Liver (tissue), 10 donors: ENCODE measurements around the gene BICDL2. TPM values are rescaled to one million over a fixed set of nuclear protein-coding genes. Genes with fewer than 3 reads are reported as not detected.

Source experiments
- DNase-seq: peaks from one replicate; pipeline ENCODE4 v3.0.0-alpha.2; 2017; ENCODE audit warnings: low spot score
- H3K27ac ChIP-seq, 2 donors: one replicate each; pipeline ENCODE4 v1.7.0; 2013; ENCODE audit warnings: inconsistent platforms in 2 of 2, low read length in 2 of 2, control low read depth in 1 of 2, low read depth in 1 of 2, mild to moderate bottlenecking in 1 of 2
- H3K27me3 ChIP-seq, 4 donors: one replicate each; pipeline versions ENCODE4 v1.6.1 to v1.7.0; 2013; ENCODE audit warnings: low read length in 3 of 4, inconsistent platforms in 1 of 4, mild to moderate bottlenecking in 1 of 4, moderate library complexity in 1 of 4; ENCODE audit not compliant: control insufficient read depth in 4 of 4, insufficient read depth in 4 of 4
- H3K36me3 ChIP-seq, 4 donors: one replicate each; pipeline versions ENCODE4 v1.6.1 to v1.7.0; 2013; ENCODE audit warnings: low read length in 3 of 4, mild to moderate bottlenecking in 3 of 4, low read depth in 1 of 4, moderate library complexity in 1 of 4; ENCODE audit not compliant: control insufficient read depth in 4 of 4, insufficient read depth in 3 of 4
- H3K4me1 ChIP-seq, 4 donors: one replicate each; pipeline versions ENCODE4 v1.6.1 to v1.7.0; 2013; ENCODE audit warnings: low read length in 3 of 4, mild to moderate bottlenecking in 3 of 4, moderate library complexity in 1 of 4; ENCODE audit not compliant: control insufficient read depth in 4 of 4, insufficient read depth in 4 of 4
- H3K4me3 ChIP-seq, 3 donors: one replicate each; pipeline versions ENCODE4 v1.6.1 to v1.7.0; 2013; ENCODE audit warnings: low read length in 3 of 3, control low read depth in 1 of 3, low read depth in 1 of 3, mild to moderate bottlenecking in 1 of 3
- H3K9ac ChIP-seq, 2 donors: one replicate each; pipeline ENCODE4 v1.7.0; 2013; ENCODE audit warnings: low read length in 2 of 2, mild to moderate bottlenecking in 2 of 2, moderate library complexity in 2 of 2, control low read depth in 1 of 2, low read depth in 1 of 2
- H3K9me3 ChIP-seq, 4 donors: one replicate each; pipeline versions ENCODE4 v1.6.1 to v1.7.0; 2013; ENCODE audit warnings: low read length in 3 of 4; ENCODE audit not compliant: control insufficient read depth in 4 of 4
- EGR1 ChIP-seq, 2 donors: IDR thresholded peaks; 2 replicates each; pipeline ENCODE4 v1.6.1; 2016 to 2018; ENCODE audit warnings: antibody characterized with exemption in 2 of 2, low read depth in 2 of 2
- FOXA1 ChIP-seq: IDR thresholded peaks from 2 replicates; pipeline ENCODE4 v1.6.1; 2016; ENCODE audit warnings: antibody characterized with exemption
- HNF4G ChIP-seq: IDR thresholded peaks from 2 replicates; pipeline ENCODE4 v1.6.1; 2016; ENCODE audit warnings: antibody characterized with exemption
- JUND ChIP-seq, 2 donors: IDR thresholded peaks; 2 replicates each; pipeline ENCODE4 v1.6.1; 2016; ENCODE audit warnings: antibody characterized with exemption in 2 of 2
- RAD21 ChIP-seq, 2 donors: IDR thresholded peaks; 2 replicates each; pipeline ENCODE4 v1.6.1; 2016; ENCODE audit warnings: antibody characterized with exemption in 2 of 2, mild to moderate bottlenecking in 2 of 2
- RXRA ChIP-seq, 2 donors: IDR thresholded peaks; 2 replicates each; pipeline ENCODE4 v1.6.1; 2017 to 2018; ENCODE audit warnings: antibody characterized with exemption in 2 of 2, mild to moderate bottlenecking in 1 of 2
- SP1 ChIP-seq: IDR thresholded peaks from 2 replicates; pipeline ENCODE4 v1.6.1; 2018; ENCODE audit warnings: antibody characterized with exemption, mild to moderate bottlenecking
- TAF1 ChIP-seq: conservative IDR thresholded peaks from 2 replicates; pipeline ENCODE4 v1.6.1; 2016; ENCODE audit warnings: antibody characterized with exemption, mild to moderate bottlenecking
- WGBS: extraction: QIAGEN DNeasy Blood & Tissue Kit; methylation state at CpG from one replicate; pipeline ENCODE4 v1.1.7; 2013; 5-methylcytosine and 5-hydroxymethylcytosine counted together
- polyA plus RNA-seq, 2 donors: library from polyadenylated mRNA; stranded (reverse) in 1 of 2; unstranded in 1 of 2; fragments of 200-250 nt in 1 of 2; fragments of >200 nt in 1 of 2; fragmentation: Nextera tagmentation in 1 of 2; extraction: Ambion mirVana in 1 of 2; gene quantifications; one replicate each; pipeline versions ENCODE4 v1.2.1 to v1.2.3, GENCODE V29; 2013 to 2015
- small RNA-seq: library from RNA; depleted of rRNA; stranded (forward); fragments of <200 nt; gene quantifications from one replicate; pipeline ENCODE3, GENCODE V24; 2014
- total RNA-seq, 2 donors: library from RNA; depleted of rRNA; stranded (reverse); fragments of >200 nt; gene quantifications; one replicate each; pipeline ENCODE4 v1.2.3, GENCODE V29; 2014
- TF ChIP-seq, protein P1 (sequence below): IDR thresholded peaks from 2 replicates; pipeline ENCODE4 v1.6.1; 2016; ENCODE audit warnings: antibody characterized with exemption
- TF ChIP-seq, protein P2 (sequence below): IDR thresholded peaks from 2 replicates; pipeline ENCODE4 v1.6.1; 2016; ENCODE audit warnings: antibody characterized with exemption
- TF ChIP-seq, protein P3 (sequence below): IDR thresholded peaks from 2 replicates; pipeline ENCODE4 v1.6.1; 2016; ENCODE audit warnings: antibody characterized with exemption
- donor health status: healthy.
- donor health status: healthy.
- donor health status: healthy.
- donor health status: healthy.
- donor health status: healthy.

The BICDL2 gene
- total and polyA plus RNA-seq, 4 donors = 0.15 to 0.59 (median 0.33) TPM; not detected in 1

DNA sequence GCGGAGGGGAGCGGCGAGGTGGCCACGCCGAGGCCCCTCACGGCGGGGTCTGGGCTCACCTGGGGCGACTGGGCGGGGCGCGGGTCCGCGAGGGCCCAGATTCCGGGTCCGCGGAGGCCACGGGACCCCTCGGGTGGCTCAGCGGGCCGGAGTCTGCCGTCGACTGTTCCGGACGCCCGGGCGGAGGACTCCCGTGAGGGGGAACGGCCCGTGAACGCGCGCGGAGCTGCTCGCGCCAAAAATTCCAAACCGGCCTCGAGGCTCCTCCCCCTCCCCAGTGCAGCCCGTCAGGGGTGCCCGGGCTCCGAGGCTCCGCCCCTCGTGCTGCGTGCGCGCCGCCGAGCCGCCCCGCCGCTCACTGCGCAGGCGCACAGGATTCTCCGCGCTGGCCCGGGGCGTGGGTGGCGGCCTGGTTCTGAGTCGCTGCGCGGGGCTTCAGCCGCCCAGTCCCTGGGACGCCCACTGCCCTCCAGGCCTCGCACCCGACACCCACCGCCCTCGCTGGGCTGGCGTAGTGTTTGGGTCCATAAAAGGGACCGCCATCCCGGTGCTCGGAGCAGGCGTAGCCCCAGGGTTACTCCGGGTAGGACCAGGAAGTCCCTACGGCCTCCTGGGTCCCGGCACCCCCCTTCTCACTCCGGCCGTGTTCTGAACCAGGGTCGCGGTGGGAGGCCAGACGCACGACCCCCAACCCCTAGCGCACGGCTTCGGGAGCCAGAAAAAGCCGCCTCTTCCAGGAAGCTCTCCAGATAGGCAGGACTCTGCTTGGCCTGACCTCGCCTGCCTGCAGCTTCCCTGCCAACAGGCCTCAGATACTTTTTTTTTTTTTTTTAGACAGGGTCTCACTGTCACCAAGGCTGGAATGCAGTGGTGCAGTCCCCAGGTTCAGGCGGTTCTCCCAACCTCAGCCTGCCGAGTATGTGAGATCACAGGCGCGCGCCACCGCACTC lies 56.2 kb downstream of the BICDL2 start, which contains the start of gene PKMYT1:
Gene PKMYT1 (minus strand): TSS at position 220 of the 950 bp plus-strand sequence. CDS start 789 bp downstream, outside the sequence.
- Histone ChIP-seq H3K9ac (peak within 1 kb of the TSS; percentile 77), H3K4me3 (peak within 1 kb of the TSS; percentile 66 to 79 (median 77)), H3K27ac (peak within 1 kb of the TSS; percentile 49 to 65), H3K36me3 (no peaks in the 10 kb centered on the region), H3K4me1 (peaks cover 8 to 33% (median 18%) of the 10 kb centered on the region in 4 donors), H3K9me3 (no peaks in the 10 kb centered on the region), H3K27me3 (peaks cover 0 to 2% (median 0%) of the 10 kb centered on the region in 4 donors)
- WGBS = 6% methylated on average over 91 of the region's 91 CpGs
- TF ChIP-seq EGR1 (IDR thresholded peaks at IDR 0.05; ENCODE audit: low read depth in 2 of 2) (peak in 1 of 2 donors; percentile 84), SP1 (no peak)
- DNase-seq = peak; percentile 95

DNA sequence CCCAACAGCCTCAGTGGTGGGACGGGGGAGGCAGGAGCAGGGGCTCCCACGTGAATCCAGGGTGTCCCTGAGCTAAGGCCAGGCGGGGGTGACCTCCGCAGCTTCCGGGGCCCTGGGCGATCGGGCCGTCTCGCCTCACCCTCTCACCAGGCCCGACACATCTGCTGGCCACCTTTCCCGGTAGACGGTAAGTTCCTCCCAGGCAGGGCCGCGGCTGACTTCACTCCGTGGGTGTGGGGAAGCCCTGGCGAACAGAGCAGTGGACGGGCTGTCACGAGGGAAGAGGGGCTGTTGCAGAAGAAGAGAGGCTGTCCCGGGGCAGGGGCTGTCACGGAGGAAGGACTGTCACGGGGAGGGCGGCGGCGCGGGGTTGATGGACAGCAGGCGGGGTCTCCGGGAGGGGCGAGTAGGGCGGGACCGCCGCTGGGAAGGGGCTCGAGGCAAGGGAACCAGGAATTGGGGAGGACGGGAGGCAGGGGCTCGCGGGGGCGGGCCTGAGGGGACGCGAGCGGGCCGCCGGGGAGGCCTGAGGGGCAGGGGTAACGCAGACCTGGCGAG lies 57.0 kb downstream of the BICDL2 start:
- peak; percentile 51 for DNase-seq
- H3K4me3 ChIP-seq = peak overlapping the region in 2 of 3 donors; percentile 20 to 77
- H3K36me3 ChIP-seq = no peaks in the 10 kb centered on the region
- TF ChIP-seq RXRA (IDR thresholded peaks at IDR 0.05) = no peak
- no peak for TF ChIP-seq JUND (IDR thresholded peaks at IDR 0.05)
- TF ChIP-seq TAF1 = no peak
- TF ChIP-seq, protein P1, sequence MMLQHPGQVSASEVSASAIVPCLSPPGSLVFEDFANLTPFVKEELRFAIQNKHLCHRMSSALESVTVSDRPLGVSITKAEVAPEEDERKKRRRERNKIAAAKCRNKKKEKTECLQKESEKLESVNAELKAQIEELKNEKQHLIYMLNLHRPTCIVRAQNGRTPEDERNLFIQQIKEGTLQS = no peak
- TF ChIP-seq EGR1 (IDR thresholded peaks at IDR 0.05; ENCODE audit: low read depth in 2 of 2) = no peak
- TF ChIP-seq, protein P2, sequence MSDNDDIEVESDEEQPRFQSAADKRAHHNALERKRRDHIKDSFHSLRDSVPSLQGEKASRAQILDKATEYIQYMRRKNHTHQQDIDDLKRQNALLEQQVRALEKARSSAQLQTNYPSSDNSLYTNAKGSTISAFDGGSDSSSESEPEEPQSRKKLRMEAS = no peak
- no peak for TF ChIP-seq HNF4G
- no peak for TF ChIP-seq FOXA1
- TF ChIP-seq, protein P3, sequence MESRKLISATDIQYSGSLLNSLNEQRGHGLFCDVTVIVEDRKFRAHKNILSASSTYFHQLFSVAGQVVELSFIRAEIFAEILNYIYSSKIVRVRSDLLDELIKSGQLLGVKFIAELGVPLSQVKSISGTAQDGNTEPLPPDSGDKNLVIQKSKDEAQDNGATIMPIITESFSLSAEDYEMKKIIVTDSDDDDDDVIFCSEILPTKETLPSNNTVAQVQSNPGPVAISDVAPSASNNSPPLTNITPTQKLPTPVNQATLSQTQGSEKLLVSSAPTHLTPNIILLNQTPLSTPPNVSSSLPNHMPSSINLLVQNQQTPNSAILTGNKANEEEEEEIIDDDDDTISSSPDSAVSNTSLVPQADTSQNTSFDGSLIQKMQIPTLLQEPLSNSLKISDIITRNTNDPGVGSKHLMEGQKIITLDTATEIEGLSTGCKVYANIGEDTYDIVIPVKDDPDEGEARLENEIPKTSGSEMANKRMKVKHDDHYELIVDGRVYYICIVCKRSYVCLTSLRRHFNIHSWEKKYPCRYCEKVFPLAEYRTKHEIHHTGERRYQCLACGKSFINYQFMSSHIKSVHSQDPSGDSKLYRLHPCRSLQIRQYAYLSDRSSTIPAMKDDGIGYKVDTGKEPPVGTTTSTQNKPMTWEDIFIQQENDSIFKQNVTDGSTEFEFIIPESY = no peak
- TF ChIP-seq RAD21 (IDR thresholded peaks at IDR 0.05) = no peak
- no peak overlapping the region for H3K9ac ChIP-seq
- WGBS = 14% methylated on average over 43 of the region's 43 CpGs
- peaks cover 8 to 29% (median 14%) of the 10 kb centered on the region in 4 donors for H3K4me1 ChIP-seq
- no peak overlapping the region for H3K27ac ChIP-seq
- H3K9me3 ChIP-seq = no peaks in the 10 kb centered on the region
- H3K27me3 ChIP-seq = peaks cover 0 to 2% (median 0%) of the 10 kb centered on the region in 4 donors

Small RNA genes within 50 kb of the gene (small RNA-seq; reads per million reads assigned to genes)
- gene LINC00514 (not detected), gene RNU1-22P (not detected)

Other genes starting within 250 kb of the BICDL2 start
- gene PRSS33, start 249.4 kb downstream of the BICDL2 start, total RNA-seq = not detected
- not detected for gene PRSS33, start 249.4 kb downstream of the BICDL2 start, polyA plus RNA-seq
- gene PRSS41, start 238.5 kb downstream of the BICDL2 start, total RNA-seq = not detected
- gene PRSS41, start 238.5 kb downstream of the BICDL2 start, polyA plus RNA-seq = not detected
- 1 to 10 TPM in 1 of 2 donors, not detected in 1; 1.0 TPM for gene PRSS21, start 219.7 kb downstream of the BICDL2 start, total RNA-seq
- under 1 TPM; 0.18 to 0.26 TPM for gene PRSS21, start 219.7 kb downstream of the BICDL2 start, polyA plus RNA-seq
- under 1 TPM; 0.33 to 0.79 TPM for gene ZG16B, start 206.6 kb downstream of the BICDL2 start, total RNA-seq
- gene ZG16B, start 206.6 kb downstream of the BICDL2 start, polyA plus RNA-seq = under 1 TPM; 0.24 to 0.53 TPM
- gene PRSS22, start 178.8 kb downstream of the BICDL2 start, total RNA-seq = 1 to 10 TPM in 1 of 2 donors, not detected in 1; 1.1 TPM
- gene PRSS22, start 178.8 kb downstream of the BICDL2 start, polyA plus RNA-seq = under 1 TPM; 0.23 to 0.32 TPM
- gene FLYWCH2, start 153.7 kb downstream of the BICDL2 start, total RNA-seq = 10 to 100 TPM in 1 of 2 donors, 1 to 10 TPM in 1; 7.1 to 21.0 TPM
- gene FLYWCH2, start 153.7 kb downstream of the BICDL2 start, polyA plus RNA-seq = 10 to 100 TPM in 1 of 2 donors, 1 to 10 TPM in 1; 4.9 to 10.2 TPM
- gene FLYWCH1, start 125.0 kb downstream of the BICDL2 start, total RNA-seq = 10 to 100 TPM in 1 of 2 donors, 1 to 10 TPM in 1; 6.2 to 12.2 TPM
- gene FLYWCH1, start 125.0 kb downstream of the BICDL2 start, polyA plus RNA-seq = 1 to 10 TPM; 3.9 to 9.5 TPM
- gene KREMEN2, start 72.7 kb downstream of the BICDL2 start, total RNA-seq = not detected
- gene KREMEN2, start 72.7 kb downstream of the BICDL2 start, polyA plus RNA-seq = not detected
- gene PAQR4, start 67.6 kb downstream of the BICDL2 start, total RNA-seq = 1 to 10 TPM in 1 of 2 donors, under 1 TPM in 1; 0.92 to 9.9 TPM
- 1 to 10 TPM in 1 of 2 donors, under 1 TPM in 1; 0.63 to 3.0 TPM for gene PAQR4, start 67.6 kb downstream of the BICDL2 start, polyA plus RNA-seq
- gene PKMYT1, start 56.5 kb downstream of the BICDL2 start, total RNA-seq = 10 to 100 TPM in 1 of 2 donors, under 1 TPM in 1; 0.50 to 15.8 TPM
- gene PKMYT1, start 56.5 kb downstream of the BICDL2 start, polyA plus RNA-seq = 1 to 10 TPM; 1.7 to 3.4 TPM
- gene CLDN9, start 24.0 kb downstream of the BICDL2 start, total RNA-seq = under 1 TPM; 0.05 to 0.25 TPM
- gene CLDN9, start 24.0 kb downstream of the BICDL2 start, polyA plus RNA-seq = under 1 TPM; 0.25 to 0.32 TPM
- under 1 TPM in 1 of 2 donors, not detected in 1; 0.75 TPM for gene CLDN6, start 18.8 kb downstream of the BICDL2 start, total RNA-seq
- not detected for gene CLDN6, start 18.8 kb downstream of the BICDL2 start, polyA plus RNA-seq
- 1 to 10 TPM; 7.9 to 8.8 TPM for gene TNFRSF12A, start 16.6 kb downstream of the BICDL2 start, total RNA-seq
- gene TNFRSF12A, start 16.6 kb downstream of the BICDL2 start, polyA plus RNA-seq = 10 to 100 TPM in 1 of 2 donors, 1 to 10 TPM in 1; 9.4 to 35.5 TPM
- gene HCFC1R1, start 13.0 kb downstream of the BICDL2 start, total RNA-seq = 1 to 10 TPM; 1.4 to 2.2 TPM
- 10 to 100 TPM; 16.3 to 17.6 TPM for gene HCFC1R1, start 13.0 kb downstream of the BICDL2 start, polyA plus RNA-seq
- gene THOC6, start 12.9 kb downstream of the BICDL2 start, total RNA-seq = 10 to 100 TPM; 12.6 to 14.8 TPM
- 10 to 100 TPM; 10.8 TPM for gene THOC6, start 12.9 kb downstream of the BICDL2 start, polyA plus RNA-seq
- 1 to 10 TPM in 1 of 2 donors, under 1 TPM in 1; 0.47 to 2.7 TPM for gene MMP25, start 9.6 kb upstream of the BICDL2 start, total RNA-seq
- 1 to 10 TPM in 1 of 2 donors, under 1 TPM in 1; 0.57 to 1.3 TPM for gene MMP25, start 9.6 kb upstream of the BICDL2 start, polyA plus RNA-seq
- 100 to 1,000 TPM in 1 of 2 donors, 1 to 10 TPM in 1; 8.6 to 328 TPM for gene IL32, start 28.7 kb upstream of the BICDL2 start, total RNA-seq
- gene IL32, start 28.7 kb upstream of the BICDL2 start, polyA plus RNA-seq = 100 to 1,000 TPM in 1 of 2 donors, 10 to 100 TPM in 1; 93.4 to 300 TPM
- not detected for gene ZSCAN10, start 62.4 kb upstream of the BICDL2 start, total RNA-seq
- gene ZSCAN10, start 62.4 kb upstream of the BICDL2 start, polyA plus RNA-seq = not detected
- 1 to 10 TPM; 4.1 to 6.9 TPM for gene ZNF205, start 75.6 kb upstream of the BICDL2 start, total RNA-seq
- gene ZNF205, start 75.6 kb upstream of the BICDL2 start, polyA plus RNA-seq = 1 to 10 TPM; 2.0 to 5.9 TPM
- 1 to 10 TPM; 1.9 to 4.5 TPM for gene ZNF213, start 98.1 kb upstream of the BICDL2 start, total RNA-seq
- 1 to 10 TPM in 1 of 2 donors, under 1 TPM in 1; 0.56 to 1.6 TPM for gene ZNF213, start 98.1 kb upstream of the BICDL2 start, polyA plus RNA-seq
- gene OR1F1, start 151.3 kb upstream of the BICDL2 start, total RNA-seq = not detected
- not detected for gene OR1F1, start 151.3 kb upstream of the BICDL2 start, polyA plus RNA-seq
- gene ZNF200, start 198.2 kb upstream of the BICDL2 start, total RNA-seq = 1 to 10 TPM; 4.5 to 5.3 TPM
- 1 to 10 TPM; 1.8 to 2.3 TPM for gene ZNF200, start 198.2 kb upstream of the BICDL2 start, polyA plus RNA-seq
- 1 to 10 TPM; 1.2 to 3.3 TPM for gene MEFV, start 219.7 kb upstream of the BICDL2 start, total RNA-seq
- under 1 TPM; 0.33 to 0.36 TPM for gene MEFV, start 219.7 kb upstream of the BICDL2 start, polyA plus RNA-seq
- 10 to 100 TPM; 17.2 to 27.3 TPM for gene ZNF263, start 246.5 kb upstream of the BICDL2 start, total RNA-seq
- gene ZNF263, start 246.5 kb upstream of the BICDL2 start, polyA plus RNA-seq = 1 to 10 TPM; 6.3 to 9.4 TPM